Neural progenitor cell (in vitro differentiated cells): ENCODE measurements around the gene VPS35L. TPM values are rescaled to one million over a fixed set of nuclear protein-coding genes. Genes with fewer than 3 reads are reported as not detected.

Experiments used
- DNase-seq: peaks from one replicate; pipeline ENCODE4 v3.0.0-alpha.2; 2016; ENCODE audit warnings: low spot score
- H2AFZ ChIP-seq: fragments of 200-600 bp; sonication (generic); replicated peaks from 2 replicates; pipeline ENCODE4 v1.6.1; 2016; ENCODE audit warnings: antibody characterized with exemption
- H3F3A ChIP-seq: fragments of 200-600 bp; sonication (generic); 2 replicates; pipeline ENCODE4 v1.6.1; 2016; ENCODE audit warnings: antibody characterized with exemption, low read depth
- H3K27ac ChIP-seq: fragments of 200-600 bp; sonication (generic); 2 replicates; pipeline ENCODE4 v1.5.1; 2016; ENCODE audit warnings: mild to moderate bottlenecking
- H3K27me3 ChIP-seq: fragments of 200-600 bp; sonication (generic); 2 replicates; pipeline ENCODE4 v1.6.1; 2016; ENCODE audit warnings: mild to moderate bottlenecking, moderate library complexity
- H3K36me3 ChIP-seq: fragments of 200-600 bp; sonication (generic); 2 replicates; pipeline ENCODE4 v1.5.1; 2016
- H3K4me1 ChIP-seq: fragments of 200-600 bp; sonication (generic); 2 replicates; pipeline ENCODE4 v1.6.1; 2016; ENCODE audit warnings: mixed run types
- H3K4me2 ChIP-seq: fragments of 200-600 bp; sonication (generic); 2 replicates; pipeline ENCODE4 v1.6.1; 2016
- H3K4me3 ChIP-seq: fragments of 200-600 bp; sonication (generic); 2 replicates; pipeline ENCODE4 v1.5.1; 2016
- H3K79me2 ChIP-seq: fragments of 200-600 bp; sonication (generic); 2 replicates; pipeline ENCODE4 v1.6.1; 2016; ENCODE audit warnings: low read depth
- H3K9ac ChIP-seq: fragments of 200-600 bp; sonication (generic); 2 replicates; pipeline ENCODE4 v1.6.1; 2016
- H3K9me3 ChIP-seq: fragments of 200-600 bp; sonication (generic); 2 replicates; pipeline ENCODE4 v1.5.1; 2016; ENCODE audit warnings: low read depth
- H4K20me1 ChIP-seq: fragments of 200-600 bp; sonication (generic); 2 replicates; pipeline ENCODE4 v1.6.1; 2016; ENCODE audit warnings: low read depth
- H3K27ac Mint-ChIP-seq: 3 replicates; pipeline ENCODE4 v1.8.0; 2021; ENCODE audit warnings: mixed read lengths
- H3K27me3 Mint-ChIP-seq: 2 replicates; pipeline ENCODE4 v1.8.0; 2022; ENCODE audit warnings: low read depth, mild to moderate bottlenecking, inconsistent platforms, moderate library complexity, mixed read lengths; ENCODE audit not compliant: insufficient read depth
- H3K36me3 Mint-ChIP-seq: 3 replicates; pipeline ENCODE4 v1.8.0; 2021; ENCODE audit warnings: mixed read lengths
- H3K4me1 Mint-ChIP-seq: 3 replicates; pipeline ENCODE4 v1.8.0; 2021; ENCODE audit warnings: mixed read lengths
- H3K4me3 Mint-ChIP-seq: 3 replicates; pipeline ENCODE4 v1.8.0; 2021; ENCODE audit warnings: mild to moderate bottlenecking, moderate library complexity, mixed read lengths
- H3K9me3 Mint-ChIP-seq: 3 replicates; pipeline ENCODE4 v1.8.0; 2020; ENCODE audit warnings: mixed read lengths
- EZH2 ChIP-seq: fragments of 200-600 bp; sonication (generic); IDR thresholded peaks from 2 replicates; pipeline ENCODE4 v1.6.1; 2017; ENCODE audit warnings: antibody characterized with exemption, mild to moderate bottlenecking, moderate library complexity
- EZH2phosphoT487 ChIP-seq: fragments of 200-600 bp; sonication (generic); IDR thresholded peaks from 2 replicates; pipeline ENCODE4 v1.6.1; 2017; ENCODE audit warnings: antibody characterized with exemption
- total RNA-seq: library from RNA; depleted of rRNA; stranded (reverse); fragments of >200 nt; gene quantifications from 2 replicates; pipeline ENCODE4 v1.2.3, GENCODE V29; 2015; ENCODE audit warnings: low replicate concordance
- TF ChIP-seq, protein P1 (sequence below): fragments of 200-600 bp; sonication (generic); IDR thresholded peaks from 2 replicates; pipeline ENCODE4 v1.5.1; 2017; ENCODE audit warnings: antibody characterized with exemption, mild to moderate bottlenecking

VPS35L gene
- total RNA-seq, 1 donor from 2014 or later, result 57.1 TPM

DNA sequence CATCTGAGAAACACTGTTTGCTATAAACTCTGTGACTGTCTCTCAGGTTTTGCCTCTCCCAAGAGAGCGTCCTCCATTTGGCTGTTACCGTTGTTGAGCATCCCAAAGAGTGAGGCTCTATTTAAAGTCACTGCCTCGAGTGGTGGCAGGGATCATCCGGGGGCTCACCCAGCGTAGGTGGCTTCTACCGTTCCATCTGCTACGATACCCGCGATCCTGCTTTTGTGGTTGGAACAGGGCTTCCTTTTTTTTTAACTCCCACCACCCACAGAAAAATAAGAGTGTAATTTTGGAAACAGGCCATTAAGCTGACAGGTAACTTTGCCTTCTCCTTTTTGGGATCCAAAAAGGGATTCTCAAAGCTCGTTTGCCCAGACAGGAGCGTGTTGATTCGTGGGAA, 126.1 kb downstream of the VPS35L start:
- TF ChIP-seq EZH2 (no peak), EZH2phosphoT487 (no peak)
- TF ChIP-seq, protein P1, sequence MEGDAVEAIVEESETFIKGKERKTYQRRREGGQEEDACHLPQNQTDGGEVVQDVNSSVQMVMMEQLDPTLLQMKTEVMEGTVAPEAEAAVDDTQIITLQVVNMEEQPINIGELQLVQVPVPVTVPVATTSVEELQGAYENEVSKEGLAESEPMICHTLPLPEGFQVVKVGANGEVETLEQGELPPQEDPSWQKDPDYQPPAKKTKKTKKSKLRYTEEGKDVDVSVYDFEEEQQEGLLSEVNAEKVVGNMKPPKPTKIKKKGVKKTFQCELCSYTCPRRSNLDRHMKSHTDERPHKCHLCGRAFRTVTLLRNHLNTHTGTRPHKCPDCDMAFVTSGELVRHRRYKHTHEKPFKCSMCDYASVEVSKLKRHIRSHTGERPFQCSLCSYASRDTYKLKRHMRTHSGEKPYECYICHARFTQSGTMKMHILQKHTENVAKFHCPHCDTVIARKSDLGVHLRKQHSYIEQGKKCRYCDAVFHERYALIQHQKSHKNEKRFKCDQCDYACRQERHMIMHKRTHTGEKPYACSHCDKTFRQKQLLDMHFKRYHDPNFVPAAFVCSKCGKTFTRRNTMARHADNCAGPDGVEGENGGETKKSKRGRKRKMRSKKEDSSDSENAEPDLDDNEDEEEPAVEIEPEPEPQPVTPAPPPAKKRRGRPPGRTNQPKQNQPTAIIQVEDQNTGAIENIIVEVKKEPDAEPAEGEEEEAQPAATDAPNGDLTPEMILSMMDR, result no peak

DNA sequence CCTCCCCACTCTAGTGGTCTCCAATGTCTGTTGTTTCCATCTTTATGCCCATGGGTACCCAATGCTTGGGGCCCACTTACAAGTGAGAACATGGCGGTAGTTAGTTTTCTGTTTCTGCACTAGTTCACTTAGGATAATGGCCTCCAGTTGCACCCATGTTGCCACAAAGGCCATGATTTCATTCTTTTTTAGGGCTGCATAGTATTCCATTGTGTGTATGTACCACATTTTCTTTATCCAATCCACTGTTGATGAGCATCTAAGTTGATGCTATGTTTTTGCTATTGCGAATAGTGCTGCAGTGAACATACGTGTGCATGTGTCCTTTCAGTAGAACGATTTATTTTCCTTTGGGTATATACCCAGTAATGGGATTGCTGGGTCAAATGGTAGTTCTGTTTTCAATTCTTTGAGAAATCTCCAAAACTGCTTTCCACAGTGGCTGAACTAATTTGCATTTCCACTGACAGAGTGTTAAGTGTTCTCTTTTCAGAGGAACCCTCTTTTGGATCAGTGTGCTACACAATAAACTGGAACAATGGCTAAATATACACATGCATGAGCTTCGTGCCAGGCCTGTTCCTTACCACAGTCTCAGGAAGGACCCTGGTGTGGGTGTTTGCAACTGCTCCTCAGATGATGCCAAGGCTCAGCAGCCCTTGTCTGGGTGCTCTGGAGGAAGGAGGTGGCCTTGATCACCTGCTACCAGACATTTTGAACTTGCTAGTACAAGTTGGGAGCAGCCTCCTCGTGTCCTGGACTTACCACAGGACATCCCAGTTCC, 128.1 kb downstream of the VPS35L start:
- Mint-ChIP-seq H3K4me3 (no peak overlapping the region), H3K4me1 (peaks cover 19% of the 10 kb centered on the region), H3K36me3 (peaks cover 38% of the 10 kb centered on the region), H3K27ac (no peak overlapping the region), H3K27me3 (peaks cover 3% of the 10 kb centered on the region), H3K9me3 (peaks cover 4% of the 10 kb centered on the region)
- Histone ChIP-seq H3K27me3 (no peaks in the 10 kb centered on the region), H4K20me1 (peaks cover 8% of the 10 kb centered on the region), H3K9ac (no peak overlapping the region), H3K4me3 (no peak overlapping the region), H3K4me2 (no peak overlapping the region), H3K9me3 (no peaks in the 10 kb centered on the region), H3K27ac (no peak overlapping the region), H3K36me3 (peaks cover 4% of the 10 kb centered on the region), H2AFZ (no peak overlapping the region), H3F3A (peaks cover 13% of the 10 kb centered on the region), H3K4me1 (peaks cover 9% of the 10 kb centered on the region), H3K79me2 (no peaks in the 10 kb centered on the region)
- TF ChIP-seq EZH2phosphoT487, result no peak
- TF ChIP-seq EZH2, result no peak
- TF ChIP-seq, protein P1, result no peak
- DNase-seq, result no peak

More for the DNA sequence above, 126.1 kb downstream of the VPS35L start:
- Histone ChIP-seq H3K79me2 (no peaks in the 10 kb centered on the region), H3K4me2 (no peak overlapping the region), H3K27me3 (no peaks in the 10 kb centered on the region), H3K4me3 (no peak overlapping the region), H4K20me1 (no peaks in the 10 kb centered on the region), H3K4me1 (no peaks in the 10 kb centered on the region), H3F3A (peaks cover 3% of the 10 kb centered on the region), H3K9ac (no peak overlapping the region), H3K36me3 (peaks cover 4% of the 10 kb centered on the region), H3K27ac (no peak overlapping the region), H2AFZ (no peak overlapping the region), H3K9me3 (no peaks in the 10 kb centered on the region)
- no peak overlapping the region for H3K27ac Mint-ChIP-seq
- peaks cover 4% of the 10 kb centered on the region for H3K9me3 Mint-ChIP-seq
- DNase-seq, result no peak
- peaks cover 33% of the 10 kb centered on the region for H3K36me3 Mint-ChIP-seq
- peaks cover 3% of the 10 kb centered on the region for H3K27me3 Mint-ChIP-seq
- no peak overlapping the region for H3K4me3 Mint-ChIP-seq
- peaks cover 8% of the 10 kb centered on the region for H3K4me1 Mint-ChIP-seq

DNA sequence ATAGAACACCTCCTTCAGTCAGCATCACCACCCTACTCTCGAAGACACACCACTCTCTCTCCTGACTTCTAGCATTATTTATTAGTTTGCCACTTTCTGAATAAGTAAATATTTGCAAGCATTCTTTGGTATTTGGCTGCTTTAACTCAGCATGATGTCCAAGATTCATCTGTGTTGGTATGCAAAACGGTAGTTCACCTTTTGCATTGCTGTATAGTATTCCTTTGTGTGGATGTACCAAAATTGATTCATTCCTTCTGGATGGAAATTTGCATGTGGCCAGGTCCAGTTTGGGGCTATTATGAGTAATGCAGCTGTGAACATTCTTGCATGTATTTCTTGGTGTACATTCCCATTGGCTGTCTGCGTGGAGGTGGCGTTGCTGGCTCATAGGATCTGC, 129.7 kb downstream of the VPS35L start:
- Mint-ChIP-seq H3K36me3 (peaks cover 39% of the 10 kb centered on the region), H3K9me3 (peaks cover 4% of the 10 kb centered on the region)
- no peak for DNase-seq

More for the DNA sequence above, 129.7 kb downstream of the VPS35L start:
- no peak for TF ChIP-seq EZH2
- TF ChIP-seq, protein P1, result no peak
- H3K27ac Mint-ChIP-seq, result no peak overlapping the region
- no peak overlapping the region for H3K4me3 ChIP-seq
- H3K4me1 ChIP-seq, result peaks cover 9% of the 10 kb centered on the region
- no peak overlapping the region for H3K4me2 ChIP-seq
- peaks cover 19% of the 10 kb centered on the region for H3K4me1 Mint-ChIP-seq
- peaks cover 13% of the 10 kb centered on the region for H3F3A ChIP-seq
- H3K36me3 ChIP-seq, result peaks cover 4% of the 10 kb centered on the region
- H3K9me3 ChIP-seq, result no peaks in the 10 kb centered on the region
- H3K9ac ChIP-seq, result no peak overlapping the region
- H2AFZ ChIP-seq, result no peak overlapping the region
- H3K27me3 Mint-ChIP-seq, result peaks cover 3% of the 10 kb centered on the region
- H3K79me2 ChIP-seq, result no peaks in the 10 kb centered on the region
- H3K4me3 Mint-ChIP-seq, result no peak overlapping the region
- H4K20me1 ChIP-seq, result peaks cover 8% of the 10 kb centered on the region
- H3K27ac ChIP-seq, result no peak overlapping the region
- H3K27me3 ChIP-seq, result no peaks in the 10 kb centered on the region
